Endothelial cell of umbilical vein (primary cell): Measurements from ENCODE around the gene TTC21B. TPM values are rescaled to one million over a fixed set of nuclear protein-coding genes. Genes with fewer than 3 reads are reported as not detected.

ENCODE experiments used
- BruUV-seq: library from RNA; stranded (reverse); fragments of 400-500 nt; replicated peaks from 2 replicates; lab custom pipeline; 2021; lab: Mats Ljungman, UMichigan
- CTCF ChIA-PET: fragments of 300-600, 350-600 bp; sonication (Branson Sonifier 250); formaldehyde crosslinking; loops from one replicate; lab custom pipeline; 2021; ENCODE audit warnings: antibody characterized with exemption, inconsistent platforms; lab: Charles Lee
- POLR2A ChIA-PET: fragments of 300-600, 350-600 bp; sonication (Branson Sonifier 250); formaldehyde crosslinking; loops from one replicate; lab custom pipeline; 2021; ENCODE audit warnings: antibody characterized with exemption, inconsistent platforms; lab: Charles Lee
- DNase-seq: peaks from one replicate; pipeline ENCODE4 v3.0.0-alpha.2; 2011; ENCODE audit warnings: low read depth, low spot score
- FAIRE-seq: peaks from 2 replicates; lab custom pipeline; 2011; peaks lifted over from hg19 to GRCh38; lab: Jason Lieb, UNC
- H2AFZ ChIP-seq: 2 replicates; pipeline ENCODE4 v1.6.0; 2012; ENCODE audit warnings: low read depth, low read length, control low read depth, inconsistent platforms
- H3K27ac ChIP-seq: 2 replicates; pipeline ENCODE4 v1.5.1; 2011; ENCODE audit warnings: low read depth, mild to moderate bottlenecking, control low read depth, low read length, moderate library complexity; ENCODE audit not compliant: insufficient read depth
- H3K27me3 ChIP-seq, 2 experiments: 2 replicates each; pipeline versions ENCODE4 v1.6.0 to v1.6.1; 2011; ENCODE audit warnings: low read length in 2 of 2, mixed read lengths in 1 of 2; ENCODE audit not compliant: control insufficient read depth in 2 of 2, insufficient read depth in 2 of 2
- H3K36me3 ChIP-seq, 2 experiments: 2 replicates in 1 of 2; 3 replicates in 1 of 2; pipeline ENCODE4 v1.5.1; 2011; ENCODE audit warnings: low read length in 2 of 2, mild to moderate bottlenecking in 1 of 2, moderate library complexity in 1 of 2; ENCODE audit not compliant: control insufficient read depth in 2 of 2, insufficient read depth in 2 of 2; ENCODE audit errors: extremely low read depth in 1 of 2
- H3K4me1 ChIP-seq: 3 replicates; pipeline ENCODE4 v1.5.1; 2011; ENCODE audit warnings: mild to moderate bottlenecking, low read length; ENCODE audit not compliant: control insufficient read depth, insufficient read depth; ENCODE audit errors: extremely low read depth
- H3K4me2 ChIP-seq: 2 replicates; pipeline ENCODE4 v1.6.1; 2011; ENCODE audit warnings: low read length, control low read depth, mixed read lengths; ENCODE audit not compliant: insufficient read depth
- H3K4me3 ChIP-seq, 3 experiments: fragments of 200-600 bp in 1 of 3; sonication (generic), shearing (Covaris generic) in 1 of 3; replicated peaks in 1 of 3; 2 replicates each; pipeline ENCODE4 v1.5.1; 2011 to 2016; ENCODE audit warnings: control low read depth in 3 of 3, low read length in 3 of 3, mild to moderate bottlenecking in 2 of 3, inconsistent platforms in 1 of 3, low read depth in 1 of 3, moderate library complexity in 1 of 3; ENCODE audit not compliant: insufficient read depth in 1 of 3
- H3K79me2 ChIP-seq: 2 replicates; pipeline ENCODE4 v1.6.0; 2012; ENCODE audit warnings: low read length, inconsistent platforms; ENCODE audit not compliant: control insufficient read depth, insufficient read depth
- H3K9ac ChIP-seq: replicated peaks from 2 replicates; pipeline ENCODE3; 2011; ENCODE audit warnings: low read length, control low read depth; ENCODE audit not compliant: insufficient read depth; ENCODE audit errors: extremely low read depth
- H3K9me1 ChIP-seq: replicated peaks from 3 replicates; pipeline ENCODE4 v1.6.0; 2011; ENCODE audit warnings: mild to moderate bottlenecking, low read length; ENCODE audit not compliant: control insufficient read depth, insufficient read depth; ENCODE audit errors: extremely low read depth
- H3K9me3 ChIP-seq: replicated peaks from 2 replicates; pipeline ENCODE4 v1.5.1; 2012; ENCODE audit warnings: low read length, inconsistent platforms; ENCODE audit not compliant: control insufficient read depth, insufficient read depth
- H4K20me1 ChIP-seq: replicated peaks from 2 replicates; pipeline ENCODE3; 2011; ENCODE audit warnings: mild to moderate bottlenecking, low read length; ENCODE audit not compliant: control insufficient read depth, insufficient read depth; ENCODE audit errors: extremely low read depth
- EZH2 ChIP-seq: IDR thresholded peaks from 2 replicates; pipeline ENCODE4 v1.6.1; 2012; ENCODE audit warnings: borderline replicate concordance, low read depth, mild to moderate bottlenecking, moderate library complexity, low read length, inconsistent platforms; ENCODE audit not compliant: severe bottlenecking
- FOS ChIP-seq: IDR thresholded peaks from 2 replicates; pipeline ENCODE4 v1.6.1; 2011; ENCODE audit warnings: mild to moderate bottlenecking, low read length, moderate library complexity, borderline replicate concordance; ENCODE audit not compliant: insufficient read depth
- GATA2 ChIP-seq: IDR thresholded peaks from 2 replicates; pipeline ENCODE4 v1.7.0; 2011; ENCODE audit warnings: low read depth, mild to moderate bottlenecking, moderate library complexity, mixed read lengths, low read length; ENCODE audit not compliant: insufficient read length, insufficient read depth
- JUN ChIP-seq: IDR thresholded peaks from 2 replicates; pipeline ENCODE4 v1.6.1; 2011; ENCODE audit warnings: borderline replicate concordance, low read depth; ENCODE audit not compliant: insufficient read length, insufficient read depth
- MYC ChIP-seq: IDR thresholded peaks from one replicate; pipeline ENCODE4 v1.6.1; 2011; ENCODE audit warnings: mild to moderate bottlenecking, low read depth, low read length
- POLR2A ChIP-seq: IDR thresholded peaks from 2 replicates; pipeline ENCODE4 v1.6.1; 2012; ENCODE audit warnings: low read depth, mild to moderate bottlenecking, control low read depth, low read length
- POLR2AphosphoS5 ChIP-seq: IDR thresholded peaks from 2 replicates; pipeline ENCODE4 v1.6.1; 2012; ENCODE audit warnings: low read depth, mild to moderate bottlenecking, control low read depth, low read length, moderate library complexity; ENCODE audit not compliant: insufficient read depth
- dilution Hi-C: fragments of 300-500 bp; cut with MboI; formaldehyde crosslinking; loops from one replicate; pipeline ENCODE4 v1.15.0; 2019; ENCODE audit warnings: low sequenced_read_pairs; ENCODE audit not compliant: extremely low pct_ligation_motif_present
- intact Hi-C: fragments of 100-400 bp; cut with micrococcal nuclease; formaldehyde crosslinking; loops from one replicate; pipeline ENCODE4 v1.10.0; 2022
- polyA plus RNA-seq, 4 experiments: library from polyadenylated mRNA; depleted of rRNA in 3 of 4; stranded (reverse) in 3 of 4; unstranded in 1 of 4; fragments of >200 nt; gene quantifications; 2 replicates each; pipeline versions ENCODE4 v1.2.1 to v1.2.3, GENCODE V29; 2011 to 2012; ENCODE audit warnings: missing spikeins in 1 of 4
- total RNA-seq: library from RNA; stranded (reverse); gene quantifications from 2 replicates; pipeline ENCODE4 v1.2.3, GENCODE V29; 2021
- TF ChIP-seq, protein P1 (sequence below): IDR thresholded peaks from 2 replicates; pipeline ENCODE4 v1.6.1; 2011; ENCODE audit not compliant: insufficient read depth, insufficient read length
- TF ChIP-seq, protein P2 (sequence below), 2 donors: IDR thresholded peaks; 1 replicate in 1 of 2; 2 replicates in 1 of 2; pipeline ENCODE4 v1.5.1; 2011; ENCODE audit warnings: low read length in 2 of 2, mild to moderate bottlenecking in 2 of 2, moderate library complexity in 2 of 2, control low read depth in 1 of 2, inconsistent platforms in 1 of 2, low read depth in 1 of 2; ENCODE audit not compliant: insufficient read depth in 1 of 2; ENCODE audit errors: extremely low read depth in 1 of 2

TTC21B gene
- total and polyA plus RNA-seq, 2 donors (not counting 3 experiments of a cell fraction or from before 2014, with no cell fraction given): 8.0 to 21.9 TPM

DNA sequence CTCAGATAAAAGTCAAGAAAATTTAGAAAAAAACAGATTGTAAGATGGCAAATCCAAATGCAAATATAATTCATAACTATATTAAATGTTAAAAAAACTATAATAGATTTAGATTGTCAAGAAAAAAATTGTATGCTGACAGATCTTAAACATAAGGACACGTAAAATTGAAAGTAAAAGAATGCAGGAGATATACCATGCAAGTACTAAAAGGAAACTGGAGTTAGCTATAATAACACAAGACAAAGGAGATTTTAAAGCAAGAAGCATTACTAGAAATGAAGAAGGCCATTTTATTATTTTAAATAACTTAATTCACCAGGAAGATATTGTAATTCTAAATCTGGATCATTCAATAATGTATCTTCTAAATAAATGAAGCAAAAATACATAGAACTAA lies 48.3 kb downstream of the TTC21B start:
- FAIRE-seq: no peak
- no TSS peak for BruUV-seq

DNA sequence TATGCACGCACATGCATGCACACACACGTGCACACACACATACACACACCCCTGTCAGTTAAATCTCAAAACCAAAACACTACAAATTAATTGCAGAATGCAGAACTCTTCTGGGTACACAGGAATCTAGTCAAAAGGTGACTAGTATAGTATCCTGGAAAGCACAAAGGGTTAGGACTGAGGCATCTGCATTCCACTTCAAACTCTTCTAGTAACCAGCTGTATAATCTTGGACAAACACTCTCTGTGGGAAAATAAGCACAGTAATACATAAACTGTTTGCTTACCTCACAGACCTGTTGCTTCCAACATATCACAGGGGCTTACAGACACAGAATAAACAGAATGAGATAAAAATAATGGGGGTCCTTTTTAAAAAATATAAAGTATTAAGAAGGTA lies 49.1 kb downstream of the TTC21B start:
- Histone ChIP-seq H2AFZ (no peak overlapping the region), H3K27ac (no peak overlapping the region), H3K27me3 (no peaks in the 10 kb centered on the region), H3K4me1 (peaks cover 25% of the 10 kb centered on the region), H3K4me3 (no peak overlapping the region), H3K9me1 (peaks cover 2% of the 10 kb centered on the region), H4K20me1 (no peaks in the 10 kb centered on the region), H3K79me2 (no peaks in the 10 kb centered on the region), H3K36me3 (peaks cover 0 to 4% of the 10 kb centered on the region in 2 experiments), H3K9ac (no peak overlapping the region), H3K9me3 (no peaks in the 10 kb centered on the region), H3K4me2 (no peak overlapping the region)
- no peak for FAIRE-seq
- dilution Hi-C loops: no loop called here
- ChIA-PET CTCF (interaction anchor here (0.9 to 2.2 kb wide), 3 partner anchors 12 to 223 kb away, joined by 3 to 6 read pairs (median 3); partner anchors contain the start of gene SCN1A), POLR2A (no interaction called here)
- intact Hi-C loops: no loop called here
- no peak for TF ChIP-seq POLR2A
- no peak for TF ChIP-seq MYC
- no peak for TF ChIP-seq GATA2
- TF ChIP-seq FOS: no peak
- TF ChIP-seq, protein P1, sequence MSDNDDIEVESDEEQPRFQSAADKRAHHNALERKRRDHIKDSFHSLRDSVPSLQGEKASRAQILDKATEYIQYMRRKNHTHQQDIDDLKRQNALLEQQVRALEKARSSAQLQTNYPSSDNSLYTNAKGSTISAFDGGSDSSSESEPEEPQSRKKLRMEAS: no peak
- no peak for TF ChIP-seq EZH2
- no peak for TF ChIP-seq JUN
- TF ChIP-seq, protein P2, sequence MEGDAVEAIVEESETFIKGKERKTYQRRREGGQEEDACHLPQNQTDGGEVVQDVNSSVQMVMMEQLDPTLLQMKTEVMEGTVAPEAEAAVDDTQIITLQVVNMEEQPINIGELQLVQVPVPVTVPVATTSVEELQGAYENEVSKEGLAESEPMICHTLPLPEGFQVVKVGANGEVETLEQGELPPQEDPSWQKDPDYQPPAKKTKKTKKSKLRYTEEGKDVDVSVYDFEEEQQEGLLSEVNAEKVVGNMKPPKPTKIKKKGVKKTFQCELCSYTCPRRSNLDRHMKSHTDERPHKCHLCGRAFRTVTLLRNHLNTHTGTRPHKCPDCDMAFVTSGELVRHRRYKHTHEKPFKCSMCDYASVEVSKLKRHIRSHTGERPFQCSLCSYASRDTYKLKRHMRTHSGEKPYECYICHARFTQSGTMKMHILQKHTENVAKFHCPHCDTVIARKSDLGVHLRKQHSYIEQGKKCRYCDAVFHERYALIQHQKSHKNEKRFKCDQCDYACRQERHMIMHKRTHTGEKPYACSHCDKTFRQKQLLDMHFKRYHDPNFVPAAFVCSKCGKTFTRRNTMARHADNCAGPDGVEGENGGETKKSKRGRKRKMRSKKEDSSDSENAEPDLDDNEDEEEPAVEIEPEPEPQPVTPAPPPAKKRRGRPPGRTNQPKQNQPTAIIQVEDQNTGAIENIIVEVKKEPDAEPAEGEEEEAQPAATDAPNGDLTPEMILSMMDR (IDR thresholded peaks at IDR 0.05; ENCODE audit: extremely low read depth in 1 of 2, insufficient read depth in 1 of 2, low read depth in 1 of 2, low read length in 2 of 2): no peak
- no peak for TF ChIP-seq POLR2AphosphoS5
- no TSS peak for BruUV-seq
- no peak for DNase-seq

More for the DNA sequence above, 48.3 kb downstream of the TTC21B start:
- H3K4me3 ChIP-seq: no peak overlapping the region
- H3K27ac ChIP-seq: no peak overlapping the region
- H3K4me2 ChIP-seq: peak overlapping the region; percentile 62
- peaks cover 33% of the 10 kb centered on the region for H3K4me1 ChIP-seq
- TF ChIP-seq MYC (no peak), JUN (no peak), FOS (no peak)
- TF ChIP-seq, protein P2 (IDR thresholded peaks at IDR 0.05; ENCODE audit: extremely low read depth in 1 of 2, insufficient read depth in 1 of 2, low read depth in 1 of 2, low read length in 2 of 2): no peak
- H3K79me2 ChIP-seq: no peaks in the 10 kb centered on the region
- POLR2A ChIA-PET: no interaction called here
- intact Hi-C loops: no loop called here
- no peaks in the 10 kb centered on the region for H3K9me3 ChIP-seq
- no peak overlapping the region for H3K9ac ChIP-seq
- CTCF ChIA-PET: interaction anchor here (1.2 to 2.2 kb wide), 3 partner anchors 31 to 222 kb away, joined by 3 to 10 read pairs (median 6); partner anchors contain the start of gene SCN1A
- no peak for DNase-seq
- H2AFZ ChIP-seq: no peak overlapping the region
- dilution Hi-C loops: no loop called here
- peaks cover 2% of the 10 kb centered on the region for H3K9me1 ChIP-seq
- H4K20me1 ChIP-seq: no peaks in the 10 kb centered on the region
- H3K27me3 ChIP-seq: no peaks in the 10 kb centered on the region
- peaks cover 0 to 2% of the 10 kb centered on the region in 2 experiments for H3K36me3 ChIP-seq
